Measurements from ENCODE around the gene CD2AP. TPM values are rescaled to one million over a fixed set of nuclear protein-coding genes. Genes with fewer than 3 reads are reported as not detected.

CD2AP gene
- total RNA-seq, 4 donors from 2014 or later = 23.4 to 33.9 (median 30.4) TPM

- 61 to 80% methylated on average over 2 of the region's 2 CpGs for WGBS, 2 donors
- no peak for DNase-seq
- peaks cover 0 to 9% (median 0%) of the 10 kb centered on the region in 3 donors for H3K4me1 ChIP-seq
- H3K4me3 ChIP-seq = no peak overlapping the region
- H3K9me3 ChIP-seq = no peaks in the 10 kb centered on the region
- no peak overlapping the region for H3K27ac ChIP-seq
- intact Hi-C loops (cut with DNase I) = no loop called here
- peaks cover 0 to 6% (median 0%) of the 10 kb centered on the region in 3 donors for H3K36me3 ChIP-seq
- TF ChIP-seq, protein P1, sequence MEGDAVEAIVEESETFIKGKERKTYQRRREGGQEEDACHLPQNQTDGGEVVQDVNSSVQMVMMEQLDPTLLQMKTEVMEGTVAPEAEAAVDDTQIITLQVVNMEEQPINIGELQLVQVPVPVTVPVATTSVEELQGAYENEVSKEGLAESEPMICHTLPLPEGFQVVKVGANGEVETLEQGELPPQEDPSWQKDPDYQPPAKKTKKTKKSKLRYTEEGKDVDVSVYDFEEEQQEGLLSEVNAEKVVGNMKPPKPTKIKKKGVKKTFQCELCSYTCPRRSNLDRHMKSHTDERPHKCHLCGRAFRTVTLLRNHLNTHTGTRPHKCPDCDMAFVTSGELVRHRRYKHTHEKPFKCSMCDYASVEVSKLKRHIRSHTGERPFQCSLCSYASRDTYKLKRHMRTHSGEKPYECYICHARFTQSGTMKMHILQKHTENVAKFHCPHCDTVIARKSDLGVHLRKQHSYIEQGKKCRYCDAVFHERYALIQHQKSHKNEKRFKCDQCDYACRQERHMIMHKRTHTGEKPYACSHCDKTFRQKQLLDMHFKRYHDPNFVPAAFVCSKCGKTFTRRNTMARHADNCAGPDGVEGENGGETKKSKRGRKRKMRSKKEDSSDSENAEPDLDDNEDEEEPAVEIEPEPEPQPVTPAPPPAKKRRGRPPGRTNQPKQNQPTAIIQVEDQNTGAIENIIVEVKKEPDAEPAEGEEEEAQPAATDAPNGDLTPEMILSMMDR (IDR thresholded peaks at IDR 0.05) = no peak
- no peak for TF ChIP-seq POLR2A (IDR thresholded peaks at IDR 0.05)
- H3K27me3 ChIP-seq = no peaks in the 10 kb centered on the region
Measured at GRCh38 chr6:47525330-47526057, 47.9 kb downstream of the CD2AP start.

DNA sequence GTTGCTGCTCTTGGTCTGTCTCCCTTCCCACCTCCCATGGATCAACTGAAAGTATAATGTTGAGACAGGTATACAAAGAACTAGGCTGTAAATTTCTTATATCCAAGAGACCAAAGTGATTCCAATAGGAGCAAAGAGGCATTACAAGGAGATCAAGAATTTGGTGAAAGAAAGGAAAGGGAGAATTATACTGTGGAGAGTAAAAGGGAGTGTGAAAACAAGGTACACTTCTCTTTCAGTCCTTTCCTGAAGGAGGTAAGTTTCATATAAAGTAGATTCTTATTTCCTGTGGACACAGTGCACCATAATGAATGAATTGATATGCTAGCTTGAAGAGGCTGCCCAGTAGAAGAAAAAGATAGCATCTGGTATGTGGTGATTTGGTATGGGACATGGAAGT, 49.7 kb downstream of the CD2AP start:
- intact Hi-C loops (cut with DNase I) = no loop called here
- Histone ChIP-seq H3K27me3 (no peaks in the 10 kb centered on the region), H3K36me3 (peaks cover 0 to 6% (median 0%) of the 10 kb centered on the region in 3 donors), H3K4me3 (no peak overlapping the region), H3K4me1 (peaks cover 0 to 9% (median 0%) of the 10 kb centered on the region in 3 donors), H3K27ac (no peak overlapping the region), H3K9me3 (no peaks in the 10 kb centered on the region)
- no peak for DNase-seq
- no peak for TF ChIP-seq POLR2A (IDR thresholded peaks at IDR 0.05)
- TF ChIP-seq, protein P1 (IDR thresholded peaks at IDR 0.05) = no peak

GRCh38 chr6:47529734-47530133, 52.1 kb downstream of the CD2AP start:
- no peak overlapping the region for H3K27ac ChIP-seq
- peaks cover 0 to 20% (median 0%) of the 10 kb centered on the region in 3 donors for H3K36me3 ChIP-seq
- TF ChIP-seq, protein P1 (IDR thresholded peaks at IDR 0.05) = no peak
- no peak for TF ChIP-seq POLR2A (IDR thresholded peaks at IDR 0.05)
- H3K4me1 ChIP-seq = peaks cover 0 to 7% (median 0%) of the 10 kb centered on the region in 3 donors
- no peaks in the 10 kb centered on the region for H3K27me3 ChIP-seq
- intact Hi-C loops (cut with DNase I) = no loop called here
- H3K9me3 ChIP-seq = no peaks in the 10 kb centered on the region
- H3K4me3 ChIP-seq = no peak overlapping the region
- WGBS, 2 donors = 86 to 94% methylated on average over 5 of the region's 5 CpGs
- no peak for DNase-seq

- TF ChIP-seq, protein P1 (IDR thresholded peaks at IDR 0.05) = no peak
- no peak for TF ChIP-seq POLR2A (IDR thresholded peaks at IDR 0.05)
- Histone ChIP-seq H3K27ac (no peak overlapping the region), H3K4me3 (no peak overlapping the region), H3K4me1 (no peaks in the 10 kb centered on the region), H3K9me3 (no peaks in the 10 kb centered on the region), H3K27me3 (no peaks in the 10 kb centered on the region), H3K36me3 (peaks cover 0 to 37% (median 0%) of the 10 kb centered on the region in 3 donors)
- 58 to 69% methylated on average over 1 of the region's 1 CpG for WGBS, 2 donors
- DNase-seq = no peak
- intact Hi-C loops (cut with DNase I) = no loop called here
Measured at GRCh38 chr6:47532981-47533585, 55.5 kb downstream of the CD2AP start.

DNA sequence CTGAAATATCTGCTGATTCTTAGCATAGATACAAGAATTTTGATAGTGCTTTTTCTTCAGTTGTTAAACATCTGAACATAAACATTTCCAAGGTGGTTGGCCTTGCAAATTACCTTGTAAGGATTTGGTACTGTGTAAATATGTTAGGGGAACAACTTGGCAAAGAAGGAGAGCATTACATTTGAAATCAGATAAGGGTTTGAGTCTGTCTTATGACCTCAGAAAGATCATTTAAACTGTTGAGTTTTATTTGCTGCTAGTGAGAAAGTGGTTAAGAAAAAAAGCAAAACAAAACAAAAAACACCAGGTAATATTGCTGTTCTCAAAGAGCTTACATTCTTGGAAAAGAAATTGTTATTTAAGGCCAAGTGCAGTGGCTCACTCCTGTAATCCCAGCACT, 56.5 kb downstream of the CD2AP start:
- H3K27ac ChIP-seq = no peak overlapping the region
- H3K4me1 ChIP-seq = no peaks in the 10 kb centered on the region
- peaks cover 0 to 41% (median 0%) of the 10 kb centered on the region in 3 donors for H3K36me3 ChIP-seq
- TF ChIP-seq, protein P1 (IDR thresholded peaks at IDR 0.05) = no peak
- TF ChIP-seq POLR2A (IDR thresholded peaks at IDR 0.05) = no peak
- no peaks in the 10 kb centered on the region for H3K9me3 ChIP-seq
- no peak overlapping the region for H3K4me3 ChIP-seq
- no peaks in the 10 kb centered on the region for H3K27me3 ChIP-seq
- DNase-seq = no peak
- intact Hi-C loops (cut with DNase I) = no loop called here
